Neural cell (in vitro differentiated cells): ENCODE data around the gene SLCO2A1. TPM values are rescaled to one million over a fixed set of nuclear protein-coding genes. Genes with fewer than 3 reads are reported as not detected.

Experiments used
- H2AFZ ChIP-seq: fragments of 200-600, 300-800 bp; sonication (generic), shearing (Covaris generic); 2 replicates; pipeline ENCODE4 v1.6.0; 2014; ENCODE audit warnings: low read depth, mild to moderate bottlenecking, antibody characterized with exemption, low read length, moderate library complexity
- H3F3A ChIP-seq: fragments of 200-600 bp; shearing (Covaris generic); 2 replicates; pipeline ENCODE4 v1.6.1; 2016; ENCODE audit warnings: mild to moderate bottlenecking, moderate library complexity, mixed read lengths, antibody characterized with exemption, low read length; ENCODE audit not compliant: insufficient read depth, poor library complexity, severe bottlenecking
- H3K27ac ChIP-seq: fragments of 200-600, 300-800 bp; sonication (generic), shearing (Covaris generic); 2 replicates; pipeline ENCODE4 v1.5.1; 2014; ENCODE audit warnings: mild to moderate bottlenecking, low read length, moderate library complexity
- H3K27me3 ChIP-seq: fragments of 300-800, 200-600 bp; sonication (generic), shearing (Covaris generic); 2 replicates; pipeline ENCODE4 v1.6.0; 2014; ENCODE audit warnings: mild to moderate bottlenecking, low read depth, low read length, moderate library complexity; ENCODE audit not compliant: insufficient read depth
- H3K36me3 ChIP-seq: fragments of 300-800, 200-600 bp; sonication (generic), shearing (Covaris generic); 2 replicates; pipeline ENCODE4 v1.5.1; 2014; ENCODE audit warnings: mild to moderate bottlenecking, antibody characterized with exemption, low read length, moderate library complexity; ENCODE audit not compliant: insufficient read depth
- H3K4me2 ChIP-seq: fragments of 300-800, 200-600 bp; sonication (generic), shearing (Covaris generic); 2 replicates; pipeline ENCODE4 v1.6.0; 2014; ENCODE audit warnings: mild to moderate bottlenecking, low read length
- H3K4me3 ChIP-seq: fragments of 300-800, 200-600 bp; sonication (generic), shearing (Covaris generic); 2 replicates; pipeline ENCODE4 v1.5.1; 2014; ENCODE audit warnings: mild to moderate bottlenecking, low read length, moderate library complexity
- H3K79me2 ChIP-seq: fragments of 200-600 bp; shearing (Covaris generic); replicated peaks from 2 replicates; pipeline ENCODE4 v1.6.0; 2014; ENCODE audit warnings: mild to moderate bottlenecking, low read length, moderate library complexity; ENCODE audit not compliant: insufficient read depth
- H3K9ac ChIP-seq: fragments of 300-800, 200-600 bp; sonication (generic), shearing (Covaris generic); 2 replicates; pipeline ENCODE4 v1.6.1; 2016; ENCODE audit warnings: mild to moderate bottlenecking, low read length, mixed read lengths
- H3K9me2 ChIP-seq: fragments of 200-600 bp; shearing (Covaris generic); 2 replicates; pipeline ENCODE4 v1.6.1; 2016; ENCODE audit warnings: mild to moderate bottlenecking, low read length, mixed read lengths; ENCODE audit not compliant: insufficient read depth
- H3K9me3 ChIP-seq: fragments of 200-600, 300-800 bp; sonication (generic), shearing (Covaris generic); 2 replicates; pipeline ENCODE4 v1.6.1; 2016; ENCODE audit warnings: mild to moderate bottlenecking, mixed run types, low read length, moderate library complexity, mixed read lengths
- H4K20me1 ChIP-seq: fragments of 200-600 bp; shearing (Covaris generic); 2 replicates; pipeline ENCODE4 v1.6.1; 2016; ENCODE audit warnings: mild to moderate bottlenecking, mixed run types; ENCODE audit not compliant: insufficient read depth
- EP300 ChIP-seq: fragments of 450-650 bp; conservative IDR thresholded peaks from 2 replicates; pipeline ENCODE4 v1.6.1; 2014; ENCODE audit warnings: antibody characterized with exemption, mild to moderate bottlenecking, moderate library complexity; ENCODE audit not compliant: poor library complexity, severe bottlenecking
- EZH2 ChIP-seq: fragments of 200-600, 300-800 bp; shearing (Covaris generic), sonication (generic); IDR thresholded peaks from 2 replicates; pipeline ENCODE4 v1.6.1; 2014; ENCODE audit warnings: antibody characterized with exemption, low read length, borderline replicate concordance, mild to moderate bottlenecking; ENCODE audit not compliant: insufficient read depth, poor library complexity, severe bottlenecking
- MXI1 ChIP-seq: fragments of 450-650 bp; conservative IDR thresholded peaks from 2 replicates; pipeline ENCODE4 v1.6.1; 2014; ENCODE audit warnings: antibody characterized with exemption, mild to moderate bottlenecking; ENCODE audit not compliant: poor library complexity, severe bottlenecking
- POLR2AphosphoS5 ChIP-seq: IDR thresholded peaks from 2 replicates; pipeline ENCODE4 v1.6.1; 2012
- RAD21 ChIP-seq: fragments of 450-650 bp; conservative IDR thresholded peaks from 2 replicates; pipeline ENCODE4 v1.6.1; 2014; ENCODE audit warnings: antibody characterized with exemption, mild to moderate bottlenecking, moderate library complexity
- SMC3 ChIP-seq: fragments of 450-650 bp; conservative IDR thresholded peaks from 2 replicates; pipeline ENCODE4 v1.6.1; 2014; ENCODE audit warnings: antibody characterized with exemption, mild to moderate bottlenecking, moderate library complexity; ENCODE audit not compliant: poor library complexity
- TAF1 ChIP-seq: IDR thresholded peaks from 2 replicates; pipeline ENCODE4 v1.6.1; 2012; ENCODE audit warnings: low read depth
- polyA plus RNA-seq: library from polyadenylated mRNA; depleted of rRNA; stranded (reverse); fragments of >200 nt; gene quantifications from 2 replicates; pipeline ENCODE4 v1.2.3, GENCODE V29; 2014
- TF ChIP-seq, protein P1 (sequence below): IDR thresholded peaks from 2 replicates; pipeline ENCODE4 v1.6.1; 2012; ENCODE audit warnings: borderline replicate concordance
- TF ChIP-seq, protein P2 (sequence below): fragments of 450-650 bp; IDR thresholded peaks from 2 replicates; pipeline ENCODE4 v1.5.1; 2014; ENCODE audit warnings: antibody characterized with exemption, mild to moderate bottlenecking, moderate library complexity; ENCODE audit not compliant: poor library complexity, severe bottlenecking

The SLCO2A1 gene
- polyA plus RNA-seq, 1 donor from 2014 or later = not detected

DNA sequence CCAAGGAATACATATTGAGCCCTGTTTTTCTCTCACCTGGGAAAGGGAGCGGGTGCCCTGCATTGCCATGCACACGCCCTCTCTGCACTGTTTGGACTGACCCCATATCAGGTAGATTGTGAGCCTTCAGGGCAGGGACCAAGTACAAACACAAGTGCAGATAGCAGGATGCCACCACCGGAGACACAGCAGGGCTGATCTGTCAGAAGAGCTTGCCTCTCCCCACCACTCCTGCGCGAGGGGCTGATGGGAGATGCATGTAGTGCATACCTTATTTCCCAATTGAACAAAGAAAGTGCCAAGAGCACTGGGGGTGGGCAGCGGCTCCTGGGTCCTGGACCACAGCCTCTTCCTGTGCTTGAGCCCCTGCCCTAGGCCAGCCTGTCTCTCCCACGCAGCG, 9.0 kb upstream of the SLCO2A1 start:
- Histone ChIP-seq H3K79me2 (no peaks in the 10 kb centered on the region), H3K4me2 (no peak overlapping the region), H2AFZ (no peak overlapping the region), H3K27ac (no peak overlapping the region), H4K20me1 (no peaks in the 10 kb centered on the region), H3K4me3 (no peak overlapping the region), H3F3A (no peaks in the 10 kb centered on the region), H3K9me2 (no peaks in the 10 kb centered on the region), H3K36me3 (no peaks in the 10 kb centered on the region), H3K9me3 (no peaks in the 10 kb centered on the region), H3K27me3 (no peaks in the 10 kb centered on the region), H3K9ac (no peak overlapping the region)
- TF ChIP-seq RAD21 (no peak), TAF1 (no peak), MXI1 (no peak), POLR2AphosphoS5 (no peak), SMC3 (no peak), EZH2 (no peak), EP300 (no peak)
- TF ChIP-seq, protein P1, sequence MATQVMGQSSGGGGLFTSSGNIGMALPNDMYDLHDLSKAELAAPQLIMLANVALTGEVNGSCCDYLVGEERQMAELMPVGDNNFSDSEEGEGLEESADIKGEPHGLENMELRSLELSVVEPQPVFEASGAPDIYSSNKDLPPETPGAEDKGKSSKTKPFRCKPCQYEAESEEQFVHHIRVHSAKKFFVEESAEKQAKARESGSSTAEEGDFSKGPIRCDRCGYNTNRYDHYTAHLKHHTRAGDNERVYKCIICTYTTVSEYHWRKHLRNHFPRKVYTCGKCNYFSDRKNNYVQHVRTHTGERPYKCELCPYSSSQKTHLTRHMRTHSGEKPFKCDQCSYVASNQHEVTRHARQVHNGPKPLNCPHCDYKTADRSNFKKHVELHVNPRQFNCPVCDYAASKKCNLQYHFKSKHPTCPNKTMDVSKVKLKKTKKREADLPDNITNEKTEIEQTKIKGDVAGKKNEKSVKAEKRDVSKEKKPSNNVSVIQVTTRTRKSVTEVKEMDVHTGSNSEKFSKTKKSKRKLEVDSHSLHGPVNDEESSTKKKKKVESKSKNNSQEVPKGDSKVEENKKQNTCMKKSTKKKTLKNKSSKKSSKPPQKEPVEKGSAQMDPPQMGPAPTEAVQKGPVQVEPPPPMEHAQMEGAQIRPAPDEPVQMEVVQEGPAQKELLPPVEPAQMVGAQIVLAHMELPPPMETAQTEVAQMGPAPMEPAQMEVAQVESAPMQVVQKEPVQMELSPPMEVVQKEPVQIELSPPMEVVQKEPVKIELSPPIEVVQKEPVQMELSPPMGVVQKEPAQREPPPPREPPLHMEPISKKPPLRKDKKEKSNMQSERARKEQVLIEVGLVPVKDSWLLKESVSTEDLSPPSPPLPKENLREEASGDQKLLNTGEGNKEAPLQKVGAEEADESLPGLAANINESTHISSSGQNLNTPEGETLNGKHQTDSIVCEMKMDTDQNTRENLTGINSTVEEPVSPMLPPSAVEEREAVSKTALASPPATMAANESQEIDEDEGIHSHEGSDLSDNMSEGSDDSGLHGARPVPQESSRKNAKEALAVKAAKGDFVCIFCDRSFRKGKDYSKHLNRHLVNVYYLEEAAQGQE = no peak
- TF ChIP-seq, protein P2, sequence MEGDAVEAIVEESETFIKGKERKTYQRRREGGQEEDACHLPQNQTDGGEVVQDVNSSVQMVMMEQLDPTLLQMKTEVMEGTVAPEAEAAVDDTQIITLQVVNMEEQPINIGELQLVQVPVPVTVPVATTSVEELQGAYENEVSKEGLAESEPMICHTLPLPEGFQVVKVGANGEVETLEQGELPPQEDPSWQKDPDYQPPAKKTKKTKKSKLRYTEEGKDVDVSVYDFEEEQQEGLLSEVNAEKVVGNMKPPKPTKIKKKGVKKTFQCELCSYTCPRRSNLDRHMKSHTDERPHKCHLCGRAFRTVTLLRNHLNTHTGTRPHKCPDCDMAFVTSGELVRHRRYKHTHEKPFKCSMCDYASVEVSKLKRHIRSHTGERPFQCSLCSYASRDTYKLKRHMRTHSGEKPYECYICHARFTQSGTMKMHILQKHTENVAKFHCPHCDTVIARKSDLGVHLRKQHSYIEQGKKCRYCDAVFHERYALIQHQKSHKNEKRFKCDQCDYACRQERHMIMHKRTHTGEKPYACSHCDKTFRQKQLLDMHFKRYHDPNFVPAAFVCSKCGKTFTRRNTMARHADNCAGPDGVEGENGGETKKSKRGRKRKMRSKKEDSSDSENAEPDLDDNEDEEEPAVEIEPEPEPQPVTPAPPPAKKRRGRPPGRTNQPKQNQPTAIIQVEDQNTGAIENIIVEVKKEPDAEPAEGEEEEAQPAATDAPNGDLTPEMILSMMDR = no peak

DNA sequence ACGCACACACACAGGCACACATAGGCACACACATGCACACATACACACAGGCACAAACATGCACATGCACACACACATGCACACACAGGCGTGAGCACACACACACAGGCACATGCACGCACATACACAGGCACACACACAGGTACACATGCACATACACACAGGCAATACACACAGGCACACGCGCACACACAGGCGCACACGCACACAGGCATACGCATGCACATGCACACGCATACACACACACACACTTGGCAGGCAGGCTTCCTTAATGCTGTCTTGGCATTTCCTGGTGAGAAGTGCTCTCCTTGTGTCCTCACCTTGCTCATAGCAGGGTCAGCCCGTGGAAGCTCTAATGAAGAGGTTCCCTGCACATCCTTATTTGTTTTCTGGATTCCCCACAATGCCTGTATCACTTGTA, 8.4 kb upstream of the SLCO2A1 start:
- H3F3A ChIP-seq = no peaks in the 10 kb centered on the region
- H2AFZ ChIP-seq = no peak overlapping the region
- H3K4me2 ChIP-seq = no peak overlapping the region
- no peaks in the 10 kb centered on the region for H3K36me3 ChIP-seq
- H3K4me3 ChIP-seq = no peak overlapping the region
- no peaks in the 10 kb centered on the region for H3K9me2 ChIP-seq
- no peaks in the 10 kb centered on the region for H3K27me3 ChIP-seq
- H3K27ac ChIP-seq = no peak overlapping the region
- no peak for TF ChIP-seq EP300
- TF ChIP-seq, protein P1 = no peak
- TF ChIP-seq MXI1 = no peak
- TF ChIP-seq SMC3 = no peak
- TF ChIP-seq TAF1 = no peak
- TF ChIP-seq, protein P2 = no peak
- TF ChIP-seq POLR2AphosphoS5 = no peak
- no peak for TF ChIP-seq EZH2
- no peak for TF ChIP-seq RAD21
- no peak overlapping the region for H3K9ac ChIP-seq
- H3K79me2 ChIP-seq = no peaks in the 10 kb centered on the region
- no peaks in the 10 kb centered on the region for H4K20me1 ChIP-seq
- H3K9me3 ChIP-seq = no peaks in the 10 kb centered on the region
